HEK293 (cell line): Measurements from ENCODE around the gene HAUS5.

Experiments
- AEBP2 ChIP-seq: fragments of 450-650 bp; formaldehyde crosslinking; IDR thresholded peaks from 2 replicates; pipeline ENCODE4 v1.5.1; 2016; ENCODE audit warnings: missing biosample characterization, missing genetic modification characterization, borderline replicate concordance
- FEZF1 ChIP-seq: fragments of 450-650 bp; formaldehyde crosslinking; IDR thresholded peaks from 2 replicates; pipeline ENCODE4 v1.5.1; 2016; ENCODE audit warnings: missing biosample characterization, missing genetic modification characterization
- OVOL3 ChIP-seq: fragments of 450-650 bp; formaldehyde crosslinking; IDR thresholded peaks from 2 replicates; pipeline ENCODE4 v1.5.1; 2016; ENCODE audit warnings: missing biosample characterization, missing genetic modification characterization
- SCRT2 ChIP-seq: fragments of 450-650 bp; formaldehyde crosslinking; IDR thresholded peaks from 2 replicates; pipeline ENCODE4 v1.5.1; 2016; ENCODE audit warnings: missing biosample characterization, missing genetic modification characterization
- SP3 ChIP-seq: fragments of 450-650 bp; formaldehyde crosslinking; IDR thresholded peaks from 2 replicates; pipeline ENCODE4 v1.5.1; 2016; ENCODE audit warnings: missing biosample characterization, missing genetic modification characterization
- SP7 ChIP-seq: fragments of 450-650 bp; formaldehyde crosslinking; IDR thresholded peaks from 2 replicates; pipeline ENCODE4 v1.5.1; 2016; ENCODE audit warnings: missing biosample characterization, missing genetic modification characterization
- WT1 ChIP-seq: fragments of 450-650 bp; formaldehyde crosslinking; IDR thresholded peaks from 2 replicates; pipeline ENCODE4 v1.5.1; 2016; ENCODE audit warnings: missing biosample characterization, missing genetic modification characterization
- YY1 ChIP-seq: fragments of 450-650 bp; formaldehyde crosslinking; IDR thresholded peaks from 2 replicates; pipeline ENCODE4 v1.5.1; 2018; ENCODE audit warnings: missing biosample characterization, missing genetic modification characterization
- ZBTB21 ChIP-seq: fragments of 450-650 bp; formaldehyde crosslinking; IDR thresholded peaks from 2 replicates; pipeline ENCODE4 v1.5.1; 2017; ENCODE audit warnings: missing biosample characterization, missing genetic modification characterization
- ZBTB48 ChIP-seq: fragments of 450-650 bp; formaldehyde crosslinking; IDR thresholded peaks from 2 replicates; pipeline ENCODE4 v1.5.1; 2016; ENCODE audit warnings: missing biosample characterization, missing genetic modification characterization
- ZFHX2 ChIP-seq: fragments of 450-650 bp; formaldehyde crosslinking; conservative IDR thresholded peaks from 2 replicates; pipeline ENCODE4 v1.5.1; 2016; ENCODE audit warnings: missing biosample characterization, missing genetic modification characterization
- ZIC2 ChIP-seq: fragments of 450-650 bp; formaldehyde crosslinking; IDR thresholded peaks from 2 replicates; pipeline ENCODE4 v1.5.1; 2016; ENCODE audit warnings: missing biosample characterization, missing genetic modification characterization
- ZNF121 ChIP-seq: fragments of 450-650 bp; formaldehyde crosslinking; IDR thresholded peaks from 2 replicates; pipeline ENCODE4 v1.5.1; 2016; ENCODE audit warnings: missing biosample characterization, missing genetic modification characterization
- ZNF132 ChIP-seq: fragments of 450-650 bp; formaldehyde crosslinking; IDR thresholded peaks from 2 replicates; pipeline ENCODE4 v1.5.1; 2017; ENCODE audit warnings: missing biosample characterization, missing genetic modification characterization, borderline replicate concordance
- ZNF155 ChIP-seq: fragments of 450-650 bp; formaldehyde crosslinking; IDR thresholded peaks from 2 replicates; pipeline ENCODE4 v1.5.1; 2016; ENCODE audit warnings: missing biosample characterization, missing genetic modification characterization
- ZNF311 ChIP-seq: fragments of 450-650 bp; formaldehyde crosslinking; IDR thresholded peaks from 2 replicates; pipeline ENCODE4 v1.5.1; 2017; ENCODE audit warnings: missing biosample characterization, missing genetic modification characterization, borderline replicate concordance
- ZNF324 ChIP-seq: fragments of 450-650 bp; formaldehyde crosslinking; IDR thresholded peaks from 2 replicates; pipeline ENCODE4 v1.5.1; 2016; ENCODE audit warnings: missing biosample characterization, missing genetic modification characterization
- ZNF48 ChIP-seq: fragments of 450-650 bp; formaldehyde crosslinking; IDR thresholded peaks from 2 replicates; pipeline ENCODE4 v1.5.1; 2016; ENCODE audit warnings: missing biosample characterization, missing genetic modification characterization
- ZNF488 ChIP-seq: fragments of 450-650 bp; formaldehyde crosslinking; IDR thresholded peaks from 2 replicates; pipeline ENCODE4 v1.5.1; 2016; ENCODE audit warnings: missing biosample characterization, missing genetic modification characterization
- ZNF544 ChIP-seq: fragments of 450-650 bp; formaldehyde crosslinking; IDR thresholded peaks from 2 replicates; pipeline ENCODE4 v1.5.0; 2017; ENCODE audit warnings: missing biosample characterization, missing genetic modification characterization
- ZNF600 ChIP-seq: fragments of 450-650 bp; formaldehyde crosslinking; IDR thresholded peaks from 2 replicates; pipeline ENCODE4 v1.5.1; 2016; ENCODE audit warnings: missing biosample characterization, missing genetic modification characterization
- ZNF610 ChIP-seq: fragments of 450-650 bp; formaldehyde crosslinking; IDR thresholded peaks from 2 replicates; pipeline ENCODE4 v1.5.1; 2016; ENCODE audit warnings: missing biosample characterization, missing genetic modification characterization, borderline replicate concordance
- ZNF654 ChIP-seq: fragments of 450-650 bp; formaldehyde crosslinking; IDR thresholded peaks from 2 replicates; pipeline ENCODE4 v1.5.1; 2016; ENCODE audit warnings: low read depth, missing biosample characterization, missing genetic modification characterization
- ZNF701 ChIP-seq: fragments of 450-650 bp; formaldehyde crosslinking; IDR thresholded peaks from 2 replicates; pipeline ENCODE4 v1.5.1; 2016; ENCODE audit warnings: missing biosample characterization, missing genetic modification characterization
- ZNF76 ChIP-seq: fragments of 450-650 bp; formaldehyde crosslinking; IDR thresholded peaks from 2 replicates; pipeline ENCODE4; 2016; ENCODE audit warnings: low read depth, missing biosample characterization, missing genetic modification characterization, borderline replicate concordance
- ZNF777 ChIP-seq: fragments of 450-650 bp; formaldehyde crosslinking; IDR thresholded peaks from 2 replicates; pipeline ENCODE4 v1.5.1; 2017; ENCODE audit warnings: missing biosample characterization, missing genetic modification characterization, borderline replicate concordance
- ZSCAN16 ChIP-seq: fragments of 450-650 bp; formaldehyde crosslinking; IDR thresholded peaks from 2 replicates; pipeline ENCODE4 v1.5.1; 2016; ENCODE audit warnings: missing biosample characterization, missing genetic modification characterization
- TF ChIP-seq, protein P1 (sequence below): fragments of 450-650 bp; formaldehyde crosslinking; IDR thresholded peaks from 2 replicates; pipeline ENCODE4 v1.5.1; 2016; ENCODE audit warnings: missing biosample characterization, missing genetic modification characterization
- TF ChIP-seq, protein P2 (sequence below): fragments of 450-650 bp; formaldehyde crosslinking; conservative IDR thresholded peaks from 2 replicates; pipeline ENCODE4 v1.5.1; 2016; ENCODE audit warnings: low read depth, missing biosample characterization, missing genetic modification characterization
- TF ChIP-seq, protein P3 (sequence below): fragments of 450-650 bp; formaldehyde crosslinking; IDR thresholded peaks from 2 replicates; pipeline ENCODE4 v1.5.1; 2017; ENCODE audit warnings: missing biosample characterization, missing genetic modification characterization

HAUS5 gene

GRCh38 chr19:35648017-35648961 is 35.8 kb downstream of the HAUS5 start, which contains the start of gene COX6B1 (continued):
- TF ChIP-seq, protein P1, sequence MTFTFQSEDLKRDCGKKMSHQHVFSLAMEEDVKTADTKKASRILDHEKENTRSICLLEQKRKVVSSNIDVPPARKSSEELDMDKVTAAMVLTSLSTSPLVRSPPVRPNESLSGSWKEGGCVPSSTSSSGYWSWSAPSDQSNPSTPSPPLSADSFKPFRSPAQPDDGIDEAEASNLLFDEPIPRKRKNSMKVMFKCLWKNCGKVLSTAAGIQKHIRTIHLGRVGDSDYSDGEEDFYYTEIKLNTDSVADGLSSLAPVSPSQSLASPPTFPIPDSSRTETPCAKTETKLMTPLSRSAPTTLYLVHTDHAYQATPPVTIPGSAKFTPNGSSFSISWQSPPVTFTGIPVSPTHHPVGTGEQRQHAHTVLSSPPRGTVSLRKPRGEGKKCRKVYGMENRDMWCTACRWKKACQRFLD: no peak
- TF ChIP-seq ZBTB21 (no peak; the same call in 1 of the 2 replicates), FEZF1 (tag by site-specific recombination) (no peak), ZNF155 (tag by site-specific recombination) (no peak), ZIC2 (tag by site-specific recombination) (peak; percentile 86), ZBTB48 (no peak; the same call in 1 of the 2 replicates), ZNF48 (tag by site-specific recombination) (no peak), ZNF777 (tag by site-specific recombination) (no peak), SCRT2 (tag by site-specific recombination) (no peak), ZNF324 (tag by site-specific recombination) (no peak), SP7 (peak; percentile 23), ZNF488 (no peak), ZNF121 (tag by site-specific recombination) (no peak), OVOL3 (tag by site-specific recombination) (no peak), ZNF600 (tag by site-specific recombination) (peak; percentile 24), ZNF610 (tag by site-specific recombination) (peak; percentile 90), YY1 (tag by site-specific recombination) (no peak; the same call in 1 of the 2 replicates), SP3 (tag by site-specific recombination) (peak; percentile 92), ZNF76 (tag by site-specific recombination) (peak; percentile 35; the same call in 1 of the 2 replicates), AEBP2 (tag by site-specific recombination) (no peak), ZFHX2 (tag by site-specific recombination) (no peak), ZNF311 (tag by site-specific recombination) (no peak), ZNF132 (tag by site-specific recombination) (no peak), ZNF544 (tag by site-specific recombination) (no peak), WT1 (tag by site-specific recombination) (no peak), ZNF701 (no peak), ZSCAN16 (no peak), ZNF654 (tag by site-specific recombination) (no peak)
- TF ChIP-seq, protein P2, sequence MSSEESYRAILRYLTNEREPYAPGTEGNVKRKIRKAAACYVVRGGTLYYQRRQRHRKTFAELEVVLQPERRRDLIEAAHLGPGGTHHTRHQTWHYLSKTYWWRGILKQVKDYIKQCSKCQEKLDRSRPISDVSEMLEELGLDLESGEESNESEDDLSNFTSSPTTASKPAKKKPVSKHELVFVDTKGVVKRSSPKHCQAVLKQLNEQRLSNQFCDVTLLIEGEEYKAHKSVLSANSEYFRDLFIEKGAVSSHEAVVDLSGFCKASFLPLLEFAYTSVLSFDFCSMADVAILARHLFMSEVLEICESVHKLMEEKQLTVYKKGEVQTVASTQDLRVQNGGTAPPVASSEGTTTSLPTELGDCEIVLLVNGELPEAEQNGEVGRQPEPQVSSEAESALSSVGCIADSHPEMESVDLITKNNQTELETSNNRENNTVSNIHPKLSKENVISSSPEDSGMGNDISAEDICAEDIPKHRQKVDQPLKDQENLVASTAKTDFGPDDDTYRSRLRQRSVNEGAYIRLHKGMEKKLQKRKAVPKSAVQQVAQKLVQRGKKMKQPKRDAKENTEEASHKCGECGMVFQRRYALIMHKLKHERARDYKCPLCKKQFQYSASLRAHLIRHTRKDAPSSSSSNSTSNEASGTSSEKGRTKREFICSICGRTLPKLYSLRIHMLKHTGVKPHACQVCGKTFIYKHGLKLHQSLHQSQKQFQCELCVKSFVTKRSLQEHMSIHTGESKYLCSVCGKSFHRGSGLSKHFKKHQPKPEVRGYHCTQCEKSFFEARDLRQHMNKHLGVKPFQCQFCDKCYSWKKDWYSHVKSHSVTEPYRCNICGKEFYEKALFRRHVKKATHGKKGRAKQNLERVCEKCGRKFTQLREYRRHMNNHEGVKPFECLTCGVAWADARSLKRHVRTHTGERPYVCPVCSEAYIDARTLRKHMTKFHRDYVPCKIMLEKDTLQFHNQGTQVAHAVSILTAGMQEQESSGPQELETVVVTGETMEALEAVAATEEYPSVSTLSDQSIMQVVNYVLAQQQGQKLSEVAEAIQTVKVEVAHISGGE: peak; percentile 98
- TF ChIP-seq, protein P3, sequence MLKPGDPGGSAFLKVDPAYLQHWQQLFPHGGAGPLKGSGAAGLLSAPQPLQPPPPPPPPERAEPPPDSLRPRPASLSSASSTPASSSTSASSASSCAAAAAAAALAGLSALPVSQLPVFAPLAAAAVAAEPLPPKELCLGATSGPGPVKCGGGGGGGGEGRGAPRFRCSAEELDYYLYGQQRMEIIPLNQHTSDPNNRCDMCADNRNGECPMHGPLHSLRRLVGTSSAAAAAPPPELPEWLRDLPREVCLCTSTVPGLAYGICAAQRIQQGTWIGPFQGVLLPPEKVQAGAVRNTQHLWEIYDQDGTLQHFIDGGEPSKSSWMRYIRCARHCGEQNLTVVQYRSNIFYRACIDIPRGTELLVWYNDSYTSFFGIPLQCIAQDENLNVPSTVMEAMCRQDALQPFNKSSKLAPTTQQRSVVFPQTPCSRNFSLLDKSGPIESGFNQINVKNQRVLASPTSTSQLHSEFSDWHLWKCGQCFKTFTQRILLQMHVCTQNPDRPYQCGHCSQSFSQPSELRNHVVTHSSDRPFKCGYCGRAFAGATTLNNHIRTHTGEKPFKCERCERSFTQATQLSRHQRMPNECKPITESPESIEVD (tag by site-specific recombination): no peak
